ENCODE results near the gene SLC33A1.
"Not testable (repeated sequence)": the region's sequence is repeated elsewhere in the genome, so short reads cannot be mapped to it uniquely, and the experiment has no call there.

The SLC33A1 gene

DNA sequence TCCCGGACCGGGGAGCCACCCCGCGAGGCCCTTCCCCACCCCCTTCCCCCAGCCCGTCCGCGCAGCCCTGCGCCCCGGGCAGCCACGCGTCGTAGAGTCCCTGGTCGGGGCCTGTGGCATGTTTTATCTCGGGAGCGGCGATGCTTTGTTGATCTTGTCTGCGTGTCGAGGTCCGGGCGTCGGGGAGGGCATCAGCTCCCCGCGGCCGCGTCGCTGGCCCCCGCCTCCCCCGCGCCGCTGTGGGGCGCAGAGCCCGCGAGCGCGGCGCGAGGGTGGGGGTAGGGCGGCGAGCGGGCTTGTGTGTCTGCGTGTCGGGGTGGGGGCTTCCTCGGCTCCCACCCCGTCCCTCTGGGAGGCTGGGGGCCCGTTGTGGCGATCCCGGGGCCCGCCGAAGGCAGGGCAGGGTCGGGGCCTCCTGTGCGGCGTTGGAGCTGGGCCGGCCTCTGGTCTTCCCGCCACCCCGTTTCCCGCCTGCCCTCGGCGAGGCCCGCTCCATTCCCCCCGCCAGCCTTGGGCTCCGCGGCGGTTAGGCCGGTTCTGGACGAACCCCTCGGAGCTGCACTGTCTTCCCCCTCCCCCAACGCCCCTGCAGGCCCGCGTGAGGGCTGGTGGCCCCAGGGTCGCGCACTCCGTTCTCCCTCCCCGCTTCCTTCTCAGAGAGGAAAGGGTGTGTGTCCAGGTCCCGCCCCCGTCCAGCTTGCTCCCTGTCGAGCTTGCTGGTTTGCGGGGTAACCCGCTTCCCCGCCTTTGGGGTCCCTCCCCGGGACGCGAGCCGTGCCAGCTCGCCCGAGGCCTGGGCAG lies 16.9 kb upstream of the SLC33A1 start:
- TF ChIP-seq, protein P1, sequence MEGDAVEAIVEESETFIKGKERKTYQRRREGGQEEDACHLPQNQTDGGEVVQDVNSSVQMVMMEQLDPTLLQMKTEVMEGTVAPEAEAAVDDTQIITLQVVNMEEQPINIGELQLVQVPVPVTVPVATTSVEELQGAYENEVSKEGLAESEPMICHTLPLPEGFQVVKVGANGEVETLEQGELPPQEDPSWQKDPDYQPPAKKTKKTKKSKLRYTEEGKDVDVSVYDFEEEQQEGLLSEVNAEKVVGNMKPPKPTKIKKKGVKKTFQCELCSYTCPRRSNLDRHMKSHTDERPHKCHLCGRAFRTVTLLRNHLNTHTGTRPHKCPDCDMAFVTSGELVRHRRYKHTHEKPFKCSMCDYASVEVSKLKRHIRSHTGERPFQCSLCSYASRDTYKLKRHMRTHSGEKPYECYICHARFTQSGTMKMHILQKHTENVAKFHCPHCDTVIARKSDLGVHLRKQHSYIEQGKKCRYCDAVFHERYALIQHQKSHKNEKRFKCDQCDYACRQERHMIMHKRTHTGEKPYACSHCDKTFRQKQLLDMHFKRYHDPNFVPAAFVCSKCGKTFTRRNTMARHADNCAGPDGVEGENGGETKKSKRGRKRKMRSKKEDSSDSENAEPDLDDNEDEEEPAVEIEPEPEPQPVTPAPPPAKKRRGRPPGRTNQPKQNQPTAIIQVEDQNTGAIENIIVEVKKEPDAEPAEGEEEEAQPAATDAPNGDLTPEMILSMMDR (IDR thresholded peaks at IDR 0.05; ENCODE audit: extremely low read depth, missing control alignments): no peak
- peak; percentile 59 for DNase-seq (ENCODE audit: low spot score)

DNA sequence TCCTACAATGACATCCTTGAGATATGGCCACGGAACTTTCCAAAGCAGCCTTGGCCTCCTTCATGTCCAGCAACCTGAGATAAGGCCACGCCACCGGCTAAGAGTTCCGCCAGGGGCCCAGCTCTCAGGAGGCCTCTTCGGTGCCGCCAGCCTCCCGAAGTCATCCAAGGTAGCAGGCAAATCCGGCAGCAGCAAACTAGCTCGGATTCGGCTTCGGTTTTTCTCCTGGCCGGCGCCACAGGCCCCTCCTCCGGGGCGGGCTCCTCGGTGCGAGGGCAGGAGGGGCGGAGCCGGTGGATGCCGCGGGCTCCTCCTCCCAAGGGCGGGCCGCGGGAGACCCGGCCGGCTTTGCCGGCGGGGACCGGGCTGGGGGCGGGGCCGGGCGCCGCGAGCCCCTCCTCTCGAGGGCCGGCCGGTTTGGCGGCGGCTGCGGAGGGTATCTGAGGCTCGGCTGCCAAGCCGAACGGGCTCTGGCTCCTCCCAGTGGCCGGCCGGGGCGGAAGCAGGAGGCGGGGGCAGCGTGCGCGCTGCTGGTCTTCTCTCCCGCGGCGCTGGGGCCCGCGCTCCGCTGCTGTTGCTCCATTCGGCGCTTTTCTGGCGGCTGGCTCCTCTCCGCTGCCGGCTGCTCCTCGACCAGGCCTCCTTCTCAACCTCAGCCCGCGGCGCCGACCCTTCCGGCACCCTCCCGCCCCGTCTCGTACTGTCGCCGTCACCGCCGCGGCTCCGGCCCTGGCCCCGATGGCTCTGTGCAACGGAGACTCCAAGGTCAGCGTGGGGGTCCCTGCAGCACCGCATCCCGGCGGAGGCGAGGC lies 16.1 kb upstream of the SLC33A1 start, which contains the start of gene GMPS:
GMPS (plus strand) TSS at position 518 of the 812 bp plus-strand sequence; CDS start at position 739, 221 bp downstream.
- TF ChIP-seq, protein P1 (IDR thresholded peaks at IDR 0.05; ENCODE audit: extremely low read depth, missing control alignments): peak; percentile 63
- peak; percentile 98 for DNase-seq (ENCODE audit: low spot score)

- TF ChIP-seq, protein P1 (IDR thresholded peaks at IDR 0.05; ENCODE audit: extremely low read depth, missing control alignments): no peak
- DNase-seq (ENCODE audit: low spot score): no peak
These were observed 15.5 kb upstream of the SLC33A1 start for GRCh38 chr3:155869691-155870090.

DNA sequence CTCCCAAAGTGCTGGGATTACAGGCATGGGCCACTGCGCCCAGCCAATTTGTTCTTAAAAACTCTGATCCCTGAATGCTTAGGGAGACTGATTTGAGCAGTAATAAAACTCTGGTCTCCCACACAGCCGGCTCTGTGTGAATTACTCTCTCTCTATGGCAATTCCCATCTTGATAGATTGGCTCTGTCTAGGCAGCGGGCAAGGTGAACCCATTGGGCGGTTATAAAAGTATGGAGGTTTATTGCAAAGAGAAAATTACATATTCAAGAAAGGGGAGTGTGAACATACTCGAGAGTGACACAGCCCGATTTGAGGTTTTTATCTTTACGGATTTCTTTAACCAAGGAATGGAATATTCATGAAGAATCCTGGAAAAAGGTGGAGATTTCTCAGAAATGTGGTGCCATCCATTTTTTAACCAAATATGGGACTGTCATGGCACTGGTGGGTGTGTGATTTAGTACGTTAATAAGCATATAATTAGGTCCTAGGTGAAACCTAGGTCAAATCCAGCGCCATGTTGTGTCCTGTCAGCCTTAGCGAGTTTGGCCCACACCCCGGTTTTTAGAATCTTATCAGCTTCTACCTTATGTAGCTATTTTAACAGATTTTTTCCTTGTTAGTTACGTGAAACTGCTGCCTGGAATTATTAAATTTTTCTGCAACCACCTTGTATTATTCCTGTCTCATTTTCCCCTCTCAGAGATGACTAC lies 9.0 kb upstream of the SLC33A1 start:
- no peak for DNase-seq (ENCODE audit: low spot score)
- TF ChIP-seq, protein P1 (IDR thresholded peaks at IDR 0.05; ENCODE audit: extremely low read depth, missing control alignments): no peak

- not testable (repeated sequence) for DNase-seq (ENCODE audit: low spot score)
These were observed 8.2 kb upstream of the SLC33A1 start for GRCh38 chr3:155862290-155862982.

GRCh38 chr3:155861476-155862183 lies 7.4 kb upstream of the SLC33A1 start:
- TF ChIP-seq, protein P1 (IDR thresholded peaks at IDR 0.05; ENCODE audit: extremely low read depth, missing control alignments): no peak
- no peak for DNase-seq (ENCODE audit: low spot score)

DNA sequence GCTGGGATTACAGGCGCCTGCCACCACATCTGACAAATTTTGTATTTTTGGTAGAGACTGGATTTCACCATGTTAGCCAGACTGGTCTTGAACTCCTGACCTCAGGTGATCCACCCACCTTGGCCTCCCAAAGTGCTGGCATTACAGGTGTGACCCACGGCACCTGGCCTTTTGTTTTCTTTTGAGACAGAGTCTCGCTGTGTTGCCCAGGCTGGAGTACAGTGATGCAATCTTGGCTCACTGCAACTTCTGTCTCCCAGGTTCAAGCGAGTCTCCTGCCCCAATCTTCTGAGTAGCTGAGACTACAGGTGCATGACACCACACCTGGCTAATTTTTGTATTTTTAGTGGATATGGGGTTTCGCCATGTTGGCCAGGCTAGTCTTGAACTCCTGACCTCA lies 6.2 kb upstream of the SLC33A1 start:
- DNase-seq (ENCODE audit: low spot score): not testable (repeated sequence)

Data from GM20000 (cell line).